Transverse colon (tissue), 3 donors: ENCODE results near the gene ATOSB.

ENCODE experiments used
- EP300 ChIP-seq: sonication (generic); formaldehyde crosslinking; IDR thresholded peaks from one replicate; pipeline ENCODE4 v1.6.1; 2017; ENCODE audit warnings: antibody characterized with exemption, low read depth
- POLR2A ChIP-seq: fragments of 450-650 bp; IDR thresholded peaks from one replicate; pipeline ENCODE4 v1.6.1; 2016; ENCODE audit warnings: antibody characterized with exemption, mild to moderate bottlenecking, moderate library complexity
- TF ChIP-seq, protein P1 (sequence below), 5 experiments: fragments of 200-600 bp in 3 of 5; fragments of 450-650 bp in 2 of 5; sonication (generic) in 3 of 5; IDR thresholded peaks; 1 replicate in 2 of 5; 2 replicates in 3 of 5; pipeline ENCODE4 v1.5.1; 2016 to 2017; ENCODE audit warnings: antibody characterized with exemption in 5 of 5, inconsistent platforms in 3 of 5, mild to moderate bottlenecking in 2 of 5, moderate library complexity in 1 of 5

DNA sequence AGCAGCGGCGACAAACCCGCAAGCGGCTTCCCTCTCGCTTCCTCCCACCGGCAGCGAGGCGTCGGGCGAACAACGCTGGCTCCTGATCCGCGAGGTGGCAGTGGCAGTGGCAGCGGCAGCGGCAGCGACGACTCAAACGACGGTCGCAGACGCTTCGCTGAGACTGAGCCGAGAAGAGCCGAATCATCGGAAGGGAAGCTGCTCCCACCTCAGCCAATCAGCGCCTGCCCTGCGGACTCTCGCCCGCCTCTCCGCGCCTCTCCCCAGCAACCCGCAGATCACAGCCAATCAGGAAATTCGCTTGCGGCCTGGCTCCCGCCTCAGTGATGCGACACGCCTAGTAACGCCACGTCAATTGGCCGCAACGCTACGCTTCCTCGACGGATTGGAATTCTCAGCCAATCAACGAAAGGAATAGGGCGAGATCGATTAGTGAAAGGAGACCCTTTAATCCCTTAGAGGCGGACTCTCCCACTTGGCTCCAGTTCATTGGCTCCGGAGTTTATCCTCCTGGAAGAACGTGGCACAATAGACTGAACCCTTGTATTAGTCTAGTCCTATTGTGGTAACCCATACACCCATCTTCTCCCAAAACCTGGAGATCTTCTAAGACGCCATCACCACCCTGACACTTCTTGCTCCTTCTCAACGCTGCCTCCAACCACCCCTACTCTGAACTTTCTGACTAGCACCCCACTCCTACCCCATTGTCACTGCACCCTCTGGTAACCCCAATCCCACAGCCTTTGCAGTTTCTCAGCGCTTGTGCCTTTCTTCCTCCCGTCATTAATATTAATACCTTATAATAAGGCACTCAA is 43.0 kb downstream of the ATOSB start, which contains the start of gene VCP:
- TF ChIP-seq, protein P1, sequence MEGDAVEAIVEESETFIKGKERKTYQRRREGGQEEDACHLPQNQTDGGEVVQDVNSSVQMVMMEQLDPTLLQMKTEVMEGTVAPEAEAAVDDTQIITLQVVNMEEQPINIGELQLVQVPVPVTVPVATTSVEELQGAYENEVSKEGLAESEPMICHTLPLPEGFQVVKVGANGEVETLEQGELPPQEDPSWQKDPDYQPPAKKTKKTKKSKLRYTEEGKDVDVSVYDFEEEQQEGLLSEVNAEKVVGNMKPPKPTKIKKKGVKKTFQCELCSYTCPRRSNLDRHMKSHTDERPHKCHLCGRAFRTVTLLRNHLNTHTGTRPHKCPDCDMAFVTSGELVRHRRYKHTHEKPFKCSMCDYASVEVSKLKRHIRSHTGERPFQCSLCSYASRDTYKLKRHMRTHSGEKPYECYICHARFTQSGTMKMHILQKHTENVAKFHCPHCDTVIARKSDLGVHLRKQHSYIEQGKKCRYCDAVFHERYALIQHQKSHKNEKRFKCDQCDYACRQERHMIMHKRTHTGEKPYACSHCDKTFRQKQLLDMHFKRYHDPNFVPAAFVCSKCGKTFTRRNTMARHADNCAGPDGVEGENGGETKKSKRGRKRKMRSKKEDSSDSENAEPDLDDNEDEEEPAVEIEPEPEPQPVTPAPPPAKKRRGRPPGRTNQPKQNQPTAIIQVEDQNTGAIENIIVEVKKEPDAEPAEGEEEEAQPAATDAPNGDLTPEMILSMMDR (IDR thresholded peaks at IDR 0.05): no peak
- TF ChIP-seq EP300: no peak
- TF ChIP-seq POLR2A: peak; percentile 94
